ENCODE results near the gene P4HTM.
A peak's percentile ranks its signal among the peaks of the same experiment; 100 is the strongest.

The P4HTM gene

GRCh38 chr3:49013738-49014660 lies 24.0 kb downstream of the P4HTM start:
- H3K27ac Mint-ChIP-seq: no peak overlapping the region
- H3K36me3 Mint-ChIP-seq: peaks cover 4% of the 10 kb centered on the region
- H3K4me1 Mint-ChIP-seq: peaks cover 19% of the 10 kb centered on the region
- no peak overlapping the region for H3K4me3 Mint-ChIP-seq
- H3K27me3 Mint-ChIP-seq: no peaks in the 10 kb centered on the region
- H3K9me3 Mint-ChIP-seq: no peaks in the 10 kb centered on the region

- H3K36me3 Mint-ChIP-seq: no peaks in the 10 kb centered on the region
- peaks cover 20% of the 10 kb centered on the region for H3K4me1 Mint-ChIP-seq
- H3K27ac Mint-ChIP-seq: no peak overlapping the region
- H3K4me3 Mint-ChIP-seq: no peak overlapping the region
- no peaks in the 10 kb centered on the region for H3K9me3 Mint-ChIP-seq
- H3K27me3 Mint-ChIP-seq: no peaks in the 10 kb centered on the region
Observed at GRCh38 chr3:49015072-49015471, 25.0 kb downstream of the P4HTM start.

DNA sequence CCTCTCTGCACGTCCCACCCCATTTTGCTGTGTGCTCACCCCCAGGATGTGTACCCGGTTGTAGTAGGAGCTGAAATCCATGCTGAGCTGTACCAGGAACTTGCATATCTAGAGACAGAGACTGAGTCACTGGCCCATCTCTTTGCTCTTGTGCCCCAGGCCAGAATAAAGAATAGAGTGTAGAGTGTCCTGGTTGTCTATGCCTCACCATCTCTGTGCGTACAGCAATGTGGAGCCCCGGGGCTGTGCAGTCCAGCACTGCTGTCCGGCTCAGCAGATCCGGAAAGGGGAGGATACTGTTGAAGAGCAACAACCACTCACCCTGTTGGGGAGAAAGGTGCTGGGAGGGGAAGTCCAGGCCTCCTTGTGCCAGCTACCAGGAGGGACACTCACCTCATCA lies 25.7 kb downstream of the P4HTM start:
- H3K27me3 Mint-ChIP-seq: no peaks in the 10 kb centered on the region
- peak overlapping the region; percentile 39 for H3K4me3 Mint-ChIP-seq
- H3K9me3 Mint-ChIP-seq: no peaks in the 10 kb centered on the region
- no peak overlapping the region for H3K27ac Mint-ChIP-seq
- H3K4me1 Mint-ChIP-seq: peaks cover 23% of the 10 kb centered on the region
- H3K36me3 Mint-ChIP-seq: no peaks in the 10 kb centered on the region

DNA sequence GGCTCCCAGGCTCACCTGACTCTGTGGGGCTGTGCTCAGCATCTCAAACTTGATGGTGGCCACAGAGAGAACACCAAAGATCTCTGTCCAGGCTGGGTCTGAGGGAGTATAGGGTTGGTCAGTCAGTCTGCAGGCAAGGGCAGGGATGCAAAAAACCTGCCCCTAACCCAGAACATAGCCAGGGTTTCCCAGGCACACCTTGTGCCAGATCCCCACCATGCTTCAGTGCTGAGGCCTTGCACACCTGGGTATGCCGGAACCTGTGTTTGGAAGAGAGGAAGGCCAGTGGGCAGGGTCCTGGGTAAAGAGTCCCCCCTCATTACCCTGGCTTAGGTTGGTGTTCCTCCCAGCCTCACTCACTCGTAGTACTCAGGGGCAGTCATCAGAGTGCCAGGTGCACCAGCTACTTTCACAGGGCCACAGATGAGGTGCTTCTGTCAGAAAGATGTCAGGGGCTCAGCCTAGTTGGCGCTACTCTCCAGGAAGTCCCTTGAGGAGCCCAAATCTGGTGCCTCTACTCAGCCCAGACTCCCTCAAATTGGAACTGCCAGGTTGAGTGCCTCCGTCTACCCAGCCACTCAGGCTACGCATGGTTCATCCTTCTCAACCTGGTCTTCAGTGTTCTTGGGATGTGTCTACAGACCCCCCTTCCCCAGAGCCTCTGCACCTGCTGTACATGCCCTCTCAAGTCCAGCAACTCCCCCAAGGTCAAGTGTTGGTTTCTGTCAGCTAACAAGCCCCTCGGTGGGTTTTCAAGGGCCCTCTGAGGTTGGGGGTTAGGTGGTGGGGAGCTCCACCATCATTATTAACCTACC lies 26.6 kb downstream of the P4HTM start:
- H3K4me3 Mint-ChIP-seq: peak overlapping the region; percentile 99
- no peaks in the 10 kb centered on the region for H3K27me3 Mint-ChIP-seq
- H3K36me3 Mint-ChIP-seq: peaks cover 1% of the 10 kb centered on the region
- H3K9me3 Mint-ChIP-seq: no peaks in the 10 kb centered on the region
- H3K4me1 Mint-ChIP-seq: peaks cover 27% of the 10 kb centered on the region
- no peak overlapping the region for H3K27ac Mint-ChIP-seq

DNA sequence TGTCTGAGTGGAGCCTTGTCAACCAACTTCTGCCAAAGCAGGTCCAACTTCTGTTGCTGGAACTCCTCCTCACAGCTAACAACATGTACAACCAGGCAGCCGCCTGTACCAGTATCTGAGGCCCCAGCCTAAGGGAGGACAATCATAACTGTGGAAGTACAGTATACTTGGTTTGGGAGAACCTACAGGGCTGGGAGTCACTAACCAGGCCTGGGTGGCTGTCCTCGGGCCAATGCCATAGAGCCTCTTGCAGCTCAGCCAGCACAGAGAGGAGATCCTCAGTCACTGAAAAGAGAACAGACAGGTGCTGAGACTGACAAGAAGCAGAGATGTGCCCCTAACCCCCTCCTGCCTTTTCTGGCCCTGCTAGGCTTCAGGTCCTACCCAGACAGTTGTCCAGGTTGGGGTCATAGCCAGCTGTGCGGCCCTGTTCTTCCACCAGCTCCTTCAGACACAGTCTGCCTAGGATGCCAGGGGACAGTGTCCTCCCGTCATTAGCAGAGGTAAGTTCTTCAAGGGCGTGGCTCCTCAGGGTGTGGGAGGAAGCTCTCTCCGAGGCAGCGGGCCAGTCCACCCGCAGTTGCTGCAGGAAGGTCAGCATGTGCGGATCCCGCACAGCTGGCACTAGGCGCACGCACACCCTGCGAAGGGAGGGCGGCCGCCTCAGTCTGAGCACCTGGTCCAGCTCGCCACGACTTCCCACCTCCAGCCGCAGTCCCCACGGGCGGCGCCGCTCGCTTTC lies 27.4 kb downstream of the P4HTM start:
- peak overlapping the region; percentile 59 for H3K27ac Mint-ChIP-seq
- no peaks in the 10 kb centered on the region for H3K9me3 Mint-ChIP-seq
- peak overlapping the region; percentile 99 for H3K4me3 Mint-ChIP-seq
- peaks cover 27% of the 10 kb centered on the region for H3K4me1 Mint-ChIP-seq
- H3K36me3 Mint-ChIP-seq: peaks cover 1% of the 10 kb centered on the region
- no peaks in the 10 kb centered on the region for H3K27me3 Mint-ChIP-seq

GRCh38 chr3:49017971-49018706 lies 28.1 kb downstream of the P4HTM start, which contains the start of gene DALRD3:
DALRD3 (minus strand) TSS chr3:49018580; CDS start chr3:49018564, 16 bp downstream.
- Mint-ChIP-seq H3K4me3 (peak within 1 kb of the TSS; percentile 99), H3K36me3 (peaks cover 4% of the 10 kb centered on the region), H3K27ac (peak within 1 kb of the TSS; percentile 59), H3K4me1 (peaks cover 29% of the 10 kb centered on the region), H3K9me3 (no peaks in the 10 kb centered on the region), H3K27me3 (no peaks in the 10 kb centered on the region)

DNA sequence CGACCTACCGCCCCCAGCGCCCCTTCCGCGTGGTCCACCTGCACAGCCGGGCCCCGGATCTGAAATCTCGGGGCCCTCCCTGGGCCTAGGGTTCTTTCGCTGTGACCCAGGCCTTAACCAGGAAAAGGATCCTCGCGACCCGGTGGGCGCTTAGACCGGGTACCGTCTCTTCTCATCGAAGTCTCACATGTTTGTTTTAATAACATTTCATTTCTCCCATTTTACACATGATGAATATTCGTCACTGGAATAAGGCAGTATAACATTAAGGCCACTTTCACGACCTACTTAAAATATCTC lies 28.6 kb downstream of the P4HTM start:
- Mint-ChIP-seq H3K27me3 (no peaks in the 10 kb centered on the region), H3K9me3 (no peaks in the 10 kb centered on the region), H3K4me3 (peak overlapping the region; percentile 99), H3K36me3 (peaks cover 4% of the 10 kb centered on the region), H3K27ac (peak overlapping the region; percentile 43), H3K4me1 (peaks cover 32% of the 10 kb centered on the region)

- Mint-ChIP-seq H3K9me3 (no peaks in the 10 kb centered on the region), H3K4me3 (peak overlapping the region; percentile 99), H3K27ac (peak overlapping the region; percentile 77), H3K4me1 (peaks cover 42% of the 10 kb centered on the region), H3K27me3 (no peaks in the 10 kb centered on the region), H3K36me3 (peaks cover 4% of the 10 kb centered on the region)
Observed at GRCh38 chr3:49019941-49020329, 29.9 kb downstream of the P4HTM start.

- peaks cover 6% of the 10 kb centered on the region for H3K36me3 Mint-ChIP-seq
- H3K9me3 Mint-ChIP-seq: no peaks in the 10 kb centered on the region
- peak overlapping the region; percentile 99 for H3K4me3 Mint-ChIP-seq
- peaks cover 48% of the 10 kb centered on the region for H3K4me1 Mint-ChIP-seq
- H3K27ac Mint-ChIP-seq: peak overlapping the region; percentile 77
- H3K27me3 Mint-ChIP-seq: no peaks in the 10 kb centered on the region
Observed at GRCh38 chr3:49020330-49021212, 30.5 kb downstream of the P4HTM start.

- Mint-ChIP-seq H3K27ac (peak overlapping the region; percentile 99), H3K27me3 (no peaks in the 10 kb centered on the region), H3K36me3 (peaks cover 10% of the 10 kb centered on the region), H3K4me3 (peak overlapping the region; percentile 99), H3K4me1 (peaks cover 51% of the 10 kb centered on the region), H3K9me3 (no peaks in the 10 kb centered on the region)
Observed at GRCh38 chr3:49021213-49021812, 31.3 kb downstream of the P4HTM start.

DNA sequence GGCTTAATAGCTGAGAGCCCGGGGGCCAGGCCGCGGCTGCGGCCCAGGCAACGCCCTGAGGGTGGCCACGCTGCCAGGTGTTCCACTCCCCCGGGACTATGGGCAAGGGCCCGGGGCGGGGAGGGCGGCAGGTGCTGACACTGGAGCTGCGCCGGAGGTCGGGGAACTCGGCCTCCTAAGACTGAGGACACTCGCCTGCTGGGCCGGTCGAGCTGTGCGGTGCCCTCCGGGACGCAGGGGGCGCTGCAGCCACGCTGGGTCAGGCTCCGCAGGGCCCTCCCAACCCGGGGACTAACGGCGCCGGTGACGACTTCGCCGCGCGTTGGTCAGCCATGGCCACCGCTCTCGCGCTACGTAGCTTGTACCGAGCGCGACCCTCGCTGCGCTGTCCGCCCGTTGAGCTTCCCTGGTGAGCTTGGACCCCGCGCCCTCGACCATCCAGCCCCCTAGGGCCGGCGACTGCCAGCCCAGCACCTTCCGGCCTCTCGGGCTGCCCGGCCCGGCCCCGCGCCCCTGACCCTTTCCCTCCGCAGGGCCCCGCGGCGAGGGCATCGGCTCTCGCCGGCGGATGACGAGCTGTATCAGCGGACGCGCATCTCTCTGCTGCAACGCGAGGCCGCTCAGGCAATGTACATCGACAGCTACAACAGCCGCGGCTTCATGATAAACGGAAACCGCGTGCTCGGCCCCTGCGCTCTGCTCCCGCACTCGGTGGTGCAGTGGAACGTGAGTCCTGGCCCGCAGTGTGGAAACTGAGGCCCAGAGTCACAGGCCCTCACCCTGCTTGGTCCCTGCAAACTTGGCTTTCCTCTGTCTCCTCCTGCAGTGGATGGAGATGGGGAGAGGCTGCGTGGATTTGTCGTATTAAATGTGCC lies 32.0 kb downstream of the P4HTM start, which contains the start of gene NDUFAF3:
TSS of gene NDUFAF3 (plus strand) at position 309 of the 875 bp plus-strand sequence. CDS start at position 333, 24 bp downstream.
- Mint-ChIP-seq H3K4me3 (peak within 1 kb of the TSS; percentile 99), H3K27me3 (no peaks in the 10 kb centered on the region), H3K27ac (peak within 1 kb of the TSS; percentile 99), H3K36me3 (peaks cover 13% of the 10 kb centered on the region), H3K9me3 (no peaks in the 10 kb centered on the region), H3K4me1 (peaks cover 55% of the 10 kb centered on the region)

- peaks cover 54% of the 10 kb centered on the region for H3K4me1 Mint-ChIP-seq
- peak overlapping the region; percentile 95 for H3K4me3 Mint-ChIP-seq
- H3K27me3 Mint-ChIP-seq: no peaks in the 10 kb centered on the region
- H3K36me3 Mint-ChIP-seq: peaks cover 16% of the 10 kb centered on the region
- peak overlapping the region; percentile 93 for H3K27ac Mint-ChIP-seq
- no peaks in the 10 kb centered on the region for H3K9me3 Mint-ChIP-seq
Observed at GRCh38 chr3:49022688-49023171, 32.7 kb downstream of the P4HTM start.

DNA sequence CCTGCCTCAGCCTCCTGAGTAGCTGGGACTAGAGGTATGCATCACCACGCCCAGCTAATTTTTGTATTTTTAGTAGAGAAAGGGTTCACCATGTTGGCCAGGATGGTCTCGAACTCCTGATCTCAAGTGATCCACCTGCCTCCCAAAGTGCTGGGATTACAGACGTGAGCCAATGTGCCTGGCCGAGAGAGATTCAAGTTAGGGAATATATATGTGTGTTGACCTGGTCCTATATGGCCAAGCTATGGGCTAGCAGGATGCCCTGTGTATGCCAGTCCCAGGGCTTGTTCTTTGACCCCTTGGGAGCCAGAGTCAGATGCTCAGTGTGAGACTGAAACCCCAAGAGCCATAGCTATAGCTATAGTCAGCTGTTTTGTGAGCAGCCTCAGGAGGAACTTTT lies 33.7 kb downstream of the P4HTM start:
- Mint-ChIP-seq H3K4me3 (peak overlapping the region; percentile 95), H3K4me1 (peaks cover 62% of the 10 kb centered on the region), H3K27me3 (no peaks in the 10 kb centered on the region), H3K27ac (no peak overlapping the region), H3K9me3 (no peaks in the 10 kb centered on the region), H3K36me3 (peaks cover 22% of the 10 kb centered on the region)
